NCI-H1092 treated with DMSO at 0.1 percent for 48 hours (cell line): ENCODE measurements around the gene LGALS7.
A peak's percentile ranks its signal among the peaks of the same experiment; 100 is the strongest.
"Not testable (repeated sequence)": the region's sequence is repeated elsewhere in the genome, so short reads cannot be mapped to it uniquely, and the experiment has no call there.

Source experiments
- DNase-seq: peaks from one replicate; lab custom pipeline; 2025; lab: John Stamatoyannopoulos, UW

The LGALS7 gene

GRCh38 chr19:38770949-38771275 is 2.4 kb downstream of the LGALS7 start:
- not testable (repeated sequence) for DNase-seq

GRCh38 chr19:38770228-38770948 is 2.9 kb downstream of the LGALS7 start:
- DNase-seq: not testable (repeated sequence)

GRCh38 chr19:38769635-38770211 is 3.6 kb downstream of the LGALS7 start:
- peak; percentile 37 for DNase-seq

- DNase-seq: no peak
Observed at GRCh38 chr19:38766276-38767047, 6.9 kb downstream of the LGALS7 start.

- DNase-seq: no peak
Observed at GRCh38 chr19:38765214-38765613, 8.1 kb downstream of the LGALS7 start.

- no peak for DNase-seq
Observed at GRCh38 chr19:38763795-38764220, 9.5 kb downstream of the LGALS7 start.

GRCh38 chr19:38761884-38762389 is 11.4 kb downstream of the LGALS7 start:
- DNase-seq: not testable (repeated sequence)

- DNase-seq: not testable (repeated sequence)
Observed at GRCh38 chr19:38760805-38761517, 12.4 kb downstream of the LGALS7 start.

- no peak for DNase-seq
Observed at GRCh38 chr19:38759590-38760003, 13.7 kb downstream of the LGALS7 start.

GRCh38 chr19:38754196-38754595 is 19.1 kb downstream of the LGALS7 start:
- DNase-seq: not testable (repeated sequence)

GRCh38 chr19:38753783-38754182 is 19.5 kb downstream of the LGALS7 start:
- DNase-seq: not testable (repeated sequence)

GRCh38 chr19:38745316-38745715 is 28.0 kb downstream of the LGALS7 start:
- DNase-seq: no peak

- no peak for DNase-seq
Observed at GRCh38 chr19:38744874-38745273, 28.4 kb downstream of the LGALS7 start.

GRCh38 chr19:38744298-38744681 is 29.0 kb downstream of the LGALS7 start, which contains the start of gene CAPN12:
Gene CAPN12 (minus strand): TSS chr19:38744474. CDS start chr19:38744165, 309 bp downstream.
- no peak for DNase-seq

GRCh38 chr19:38743394-38744297 is 29.7 kb downstream of the LGALS7 start:
- no peak for DNase-seq

GRCh38 chr19:38742906-38743305 is 30.4 kb downstream of the LGALS7 start:
- DNase-seq: no peak

- no peak for DNase-seq
Observed at GRCh38 chr19:38742296-38742695, 31.0 kb downstream of the LGALS7 start.

- DNase-seq: no peak
Observed at GRCh38 chr19:38741670-38742069, 31.6 kb downstream of the LGALS7 start.

- no peak for DNase-seq
Observed at GRCh38 chr19:38740932-38741331, 32.4 kb downstream of the LGALS7 start.

GRCh38 chr19:38740257-38740592 is 33.1 kb downstream of the LGALS7 start:
- no peak for DNase-seq
